ENCODE data around the gene CFAP410. TPM values are rescaled to one million over a fixed set of nuclear protein-coding genes. Genes with fewer than 3 reads are reported as not detected.
"Not testable (repeated sequence)": the region's sequence is repeated elsewhere in the genome, so short reads cannot be mapped to it uniquely, and the experiment has no call there.

The CFAP410 gene
- polyA plus RNA-seq, 3 donors: 14.8 to 18.7 (median 15.4) TPM

DNA sequence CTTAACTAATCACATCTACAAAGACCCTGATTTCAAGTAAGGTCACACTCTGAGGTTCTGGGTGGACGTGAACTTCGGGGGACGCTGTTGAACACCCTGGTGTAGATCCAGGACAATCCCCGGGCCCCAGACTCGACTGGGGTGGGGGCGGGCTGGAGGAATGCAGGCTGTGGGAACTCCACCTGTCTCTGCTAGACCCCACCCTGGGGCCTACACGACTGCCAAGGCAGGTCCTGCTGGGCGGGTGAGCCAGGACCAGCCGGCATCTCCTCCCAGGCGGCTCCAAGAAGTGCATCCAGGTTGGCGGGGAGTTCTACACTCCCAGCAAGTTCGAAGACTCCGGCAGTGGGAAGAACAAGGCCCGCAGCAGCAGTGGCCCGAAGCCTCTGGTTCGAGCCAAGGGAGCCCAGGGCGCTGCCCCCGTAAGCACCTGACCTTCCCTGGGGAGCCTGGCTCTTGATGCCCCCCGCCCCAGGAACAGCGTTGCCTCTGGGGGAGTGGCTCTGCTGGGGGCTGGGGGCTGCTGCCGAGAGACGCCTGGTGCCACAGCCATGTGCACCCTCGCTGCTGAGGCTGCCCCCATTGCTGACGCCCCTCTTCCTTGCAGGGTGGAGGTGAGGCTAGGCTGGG lies 49.7 kb downstream of the CFAP410 start:
- DNase-seq (ENCODE audit: low read depth in 3 of 3, low spot score in 2 of 3): no peak

DNA sequence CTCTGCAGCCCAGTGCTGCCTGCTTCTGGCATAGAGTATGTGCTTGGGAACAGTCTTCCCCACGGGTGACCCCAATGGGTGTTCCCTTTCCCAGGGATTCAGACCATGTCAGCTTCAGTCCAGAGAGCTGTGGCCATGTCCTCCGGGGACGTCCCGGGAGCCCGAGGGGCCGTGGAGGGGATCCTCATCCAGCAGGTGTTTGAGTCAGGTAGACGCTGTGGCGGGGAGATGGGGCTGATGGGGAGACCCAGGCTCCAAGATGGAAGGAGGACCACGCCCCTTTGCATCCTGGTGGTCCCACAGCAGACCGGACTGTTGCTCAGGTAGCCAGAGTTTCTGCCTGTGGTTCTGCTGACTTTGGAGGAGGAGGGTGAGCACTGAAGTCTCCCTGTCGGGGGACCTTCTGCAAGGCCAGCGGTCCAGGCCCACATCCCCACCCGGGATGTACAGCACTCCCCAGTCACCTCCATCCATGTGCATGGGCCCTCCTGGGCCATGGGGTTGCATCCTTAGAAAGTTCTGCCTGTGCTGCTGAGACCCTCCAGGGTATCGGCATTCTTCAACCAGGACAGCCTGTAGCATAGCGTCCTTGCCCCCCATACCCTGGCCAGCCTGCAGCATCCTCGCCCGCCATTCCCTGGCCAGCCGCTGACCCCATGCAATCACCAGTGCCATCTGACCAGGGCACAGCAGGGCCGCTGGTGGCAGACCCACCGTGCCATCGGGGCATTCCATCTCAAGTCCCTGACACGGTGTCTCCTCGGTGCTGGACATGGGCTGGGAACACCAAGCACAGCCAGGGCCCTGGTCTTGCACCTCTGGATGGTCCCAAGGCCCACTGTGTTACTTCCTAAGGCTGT lies 50.7 kb downstream of the CFAP410 start:
- DNase-seq (ENCODE audit: low read depth in 3 of 3, low spot score in 2 of 3): no peak

DNA sequence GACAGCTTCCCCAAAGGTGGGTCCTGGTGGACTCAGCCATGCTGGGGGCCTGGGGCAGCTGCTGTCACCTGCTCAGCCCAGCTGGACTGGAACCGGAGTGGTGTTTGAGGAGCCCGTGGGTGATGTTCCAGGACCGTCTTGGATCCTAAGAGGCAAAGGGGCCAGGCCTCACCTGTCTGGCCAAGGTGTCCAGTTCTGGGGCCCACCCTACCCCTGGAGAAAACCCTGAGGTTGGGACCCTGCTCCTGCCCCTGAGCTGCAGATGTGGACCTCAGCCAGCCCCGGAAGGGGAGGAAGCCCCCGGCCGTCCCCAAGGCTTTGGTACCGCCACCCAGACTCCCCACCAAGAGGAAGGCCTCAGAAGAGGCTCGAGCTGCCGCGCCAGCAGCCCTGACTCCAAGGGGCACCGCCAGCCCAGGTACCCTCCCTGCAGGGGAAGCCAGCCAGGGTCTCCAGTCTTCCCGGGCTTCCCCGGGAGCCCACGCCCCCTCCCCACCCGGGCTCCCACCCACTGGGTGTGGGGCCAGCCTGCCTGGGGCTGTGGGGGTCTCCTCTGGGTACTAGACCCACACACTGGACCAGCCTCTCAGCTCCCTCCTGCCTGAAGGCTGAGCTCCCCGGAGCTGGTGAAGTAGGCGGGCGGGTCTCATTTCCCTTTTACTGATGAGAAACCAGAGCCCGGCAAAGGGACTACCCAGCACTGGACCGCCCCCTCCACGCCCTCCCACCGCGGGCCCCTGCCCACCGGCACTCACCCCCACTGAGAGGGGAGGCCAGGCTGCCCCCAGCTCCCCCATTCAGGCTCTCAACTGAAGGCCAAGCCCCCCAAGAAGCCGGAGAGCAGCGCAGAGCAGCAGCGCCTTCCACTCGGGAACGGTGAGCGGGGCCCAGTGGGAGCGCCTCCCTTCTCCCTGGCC lies 52.2 kb downstream of the CFAP410 start:
- no peak for DNase-seq (ENCODE audit: low read depth in 3 of 3, low spot score in 2 of 3)

DNA sequence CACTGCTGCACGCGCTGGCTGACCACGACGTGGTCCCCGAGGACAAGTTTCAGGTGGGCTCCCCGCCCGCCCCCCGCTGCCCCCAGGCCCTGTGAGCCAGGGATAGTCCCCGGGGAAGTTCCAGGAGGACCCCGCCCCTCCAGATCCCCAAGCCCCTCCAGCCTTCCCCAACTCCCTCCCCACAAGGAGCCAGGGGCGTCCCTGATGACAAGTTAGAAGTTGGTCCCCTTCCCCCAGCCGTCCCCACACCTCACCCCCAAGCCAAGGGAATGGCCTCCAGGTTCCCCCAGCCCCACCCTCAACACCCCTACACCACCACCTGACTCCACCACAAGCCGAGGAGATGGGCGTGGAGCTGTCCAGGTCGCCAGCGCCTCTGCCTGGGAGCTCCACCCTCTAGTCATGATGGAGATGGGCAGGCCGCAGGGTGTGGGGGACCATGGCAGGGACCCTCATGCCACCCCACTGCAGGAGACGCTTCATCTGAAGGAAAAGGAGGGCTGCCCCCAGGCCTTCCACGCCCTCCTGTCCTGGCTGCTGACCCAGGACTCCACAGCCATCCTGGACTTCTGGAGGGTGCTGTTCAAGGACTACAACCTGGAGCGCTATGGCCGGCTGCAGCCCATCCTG lies 53.0 kb downstream of the CFAP410 start:
- DNase-seq (ENCODE audit: low read depth in 3 of 3, low spot score in 2 of 3): no peak

DNA sequence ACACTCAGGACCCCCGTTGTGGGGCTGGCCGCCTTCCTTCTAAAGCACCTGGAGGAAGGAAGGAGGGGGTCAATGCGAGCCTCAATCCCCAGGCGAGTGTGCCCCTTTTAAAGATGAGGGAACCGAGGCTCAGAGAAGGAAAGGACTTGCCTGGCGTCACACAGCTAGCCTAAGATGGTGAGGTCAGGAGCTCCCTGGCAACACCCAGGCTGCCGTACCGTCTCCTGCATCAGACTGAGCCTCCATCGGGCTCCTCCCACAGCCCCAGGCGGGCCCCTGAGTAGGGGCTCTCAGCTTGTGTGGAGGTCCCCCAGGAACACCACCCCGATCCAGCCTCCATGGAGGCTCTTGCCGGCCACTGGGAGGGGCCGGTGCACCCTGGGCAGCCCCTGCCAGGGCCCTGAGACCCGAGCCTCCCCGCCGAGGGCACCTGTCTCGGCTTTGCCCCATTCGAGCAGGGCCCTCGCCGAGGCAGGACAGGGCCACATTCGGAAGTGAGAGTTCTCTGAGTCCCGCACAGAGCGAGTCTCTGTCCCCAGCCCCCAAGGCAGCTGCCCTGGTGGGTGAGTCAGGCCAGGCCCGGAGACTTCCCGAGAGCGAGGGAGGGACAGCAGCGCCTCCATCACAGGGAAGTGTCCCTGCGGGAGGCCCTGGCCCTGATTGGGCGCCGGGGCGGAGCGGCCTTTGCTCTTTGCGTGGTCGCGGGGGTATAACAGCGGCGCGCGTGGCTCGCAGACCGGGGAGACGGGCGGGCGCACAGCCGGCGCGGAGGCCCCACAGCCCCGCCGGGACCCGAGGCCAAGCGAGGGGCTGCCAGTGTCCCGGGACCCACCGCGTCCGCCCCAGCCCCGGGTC lies 53.8 kb downstream of the CFAP410 start, which contains the start of gene AIRE:
Gene AIRE (plus strand): TSS at position 739 of the 855 bp plus-strand sequence. CDS start 131 bp downstream, outside the sequence.
- DNase-seq (ENCODE audit: low read depth in 3 of 3, low spot score in 2 of 3): no peak

DNA sequence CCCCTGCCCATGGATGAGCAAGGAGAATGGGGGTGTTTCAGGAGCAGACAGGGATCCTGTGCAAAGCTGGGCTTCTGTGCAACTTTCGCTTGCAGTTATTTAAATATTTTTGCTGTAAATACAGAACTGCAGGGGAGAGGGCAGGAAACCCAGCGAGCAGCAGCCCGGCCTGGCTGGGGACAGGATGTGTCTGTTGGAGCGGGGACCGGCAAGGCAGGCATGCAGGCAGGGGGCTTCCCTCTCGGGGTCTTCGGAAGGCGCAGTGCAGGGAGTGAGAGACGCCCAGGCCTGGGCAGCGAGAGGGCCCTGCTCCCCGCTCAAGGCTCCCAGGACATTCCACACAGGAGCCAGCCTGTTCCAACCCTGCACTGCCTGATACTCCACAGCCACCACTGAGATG lies 55.2 kb downstream of the CFAP410 start:
- DNase-seq (ENCODE audit: low read depth in 3 of 3, low spot score in 2 of 3): no peak

DNA sequence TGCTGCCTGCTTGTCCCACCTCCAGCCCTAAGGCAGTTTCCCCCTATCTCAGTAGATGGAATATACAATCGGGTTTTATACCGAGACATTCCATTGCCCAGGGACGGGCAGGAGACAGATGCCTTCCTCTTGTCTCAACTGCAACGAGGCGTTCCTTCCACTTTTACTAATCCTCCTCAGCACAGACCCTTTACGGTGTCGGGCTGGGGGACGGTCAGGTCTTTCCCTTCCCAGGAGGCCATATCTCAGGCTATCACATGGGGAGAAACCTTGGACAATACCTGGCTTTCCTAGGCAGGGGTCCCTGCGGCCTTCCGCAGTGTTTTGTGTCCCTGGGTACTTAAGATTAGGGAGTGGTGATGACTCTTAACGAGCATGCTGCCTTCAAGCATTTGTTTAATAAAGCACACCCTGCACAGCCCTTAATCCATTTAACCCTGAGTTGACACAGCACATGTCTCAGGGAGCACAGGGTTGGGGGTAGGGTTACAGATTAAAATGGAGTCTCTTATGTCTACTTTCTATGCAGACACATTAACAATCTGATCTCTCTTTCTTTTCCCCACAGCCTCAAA lies 55.9 kb downstream of the CFAP410 start:
- not testable (repeated sequence) for DNase-seq (ENCODE audit: low read depth in 3 of 3, low spot score in 2 of 3)

DNA sequence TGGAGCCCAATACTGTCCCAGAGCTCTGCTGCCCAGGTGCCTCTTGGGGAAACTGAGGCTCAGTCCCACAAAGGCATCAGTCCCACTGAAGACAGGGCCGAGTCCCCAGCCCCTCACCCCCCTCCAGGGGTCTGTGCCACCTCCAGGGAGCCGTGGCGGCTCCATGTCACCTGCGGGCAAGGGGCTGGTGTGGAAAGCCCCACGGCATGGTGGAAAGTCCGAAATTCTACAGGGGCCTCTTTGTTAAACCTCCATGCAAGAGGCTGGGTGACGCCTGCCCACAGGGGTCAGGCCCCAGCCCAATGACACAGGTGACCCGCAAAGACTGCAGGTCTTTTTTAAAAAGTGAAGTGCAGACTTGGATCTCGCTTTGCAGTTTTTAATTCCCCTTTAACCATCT lies 56.8 kb downstream of the CFAP410 start:
- no peak for DNase-seq (ENCODE audit: low read depth in 3 of 3, low spot score in 2 of 3)

DNA sequence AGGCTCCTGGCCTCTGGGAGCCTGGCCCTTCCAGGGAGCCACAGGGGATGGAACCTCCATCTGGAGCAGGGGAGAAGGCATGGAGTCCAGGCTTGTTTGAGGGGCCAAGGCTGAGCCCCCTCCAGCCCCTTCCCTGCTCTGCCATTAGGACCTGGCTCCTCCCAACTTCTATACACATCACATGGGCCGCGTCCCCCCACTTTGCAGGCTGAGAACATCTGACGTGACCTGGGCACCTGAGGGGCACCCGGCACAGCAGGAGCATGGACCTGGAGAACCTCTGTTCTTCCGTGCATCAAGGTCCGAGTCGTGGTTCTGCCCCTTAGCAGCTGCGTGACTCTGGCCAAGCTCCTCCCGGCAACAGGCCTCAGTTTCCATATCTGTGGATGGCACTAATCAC lies 57.4 kb downstream of the CFAP410 start:
- no peak for DNase-seq (ENCODE audit: low read depth in 3 of 3, low spot score in 2 of 3)

DNA sequence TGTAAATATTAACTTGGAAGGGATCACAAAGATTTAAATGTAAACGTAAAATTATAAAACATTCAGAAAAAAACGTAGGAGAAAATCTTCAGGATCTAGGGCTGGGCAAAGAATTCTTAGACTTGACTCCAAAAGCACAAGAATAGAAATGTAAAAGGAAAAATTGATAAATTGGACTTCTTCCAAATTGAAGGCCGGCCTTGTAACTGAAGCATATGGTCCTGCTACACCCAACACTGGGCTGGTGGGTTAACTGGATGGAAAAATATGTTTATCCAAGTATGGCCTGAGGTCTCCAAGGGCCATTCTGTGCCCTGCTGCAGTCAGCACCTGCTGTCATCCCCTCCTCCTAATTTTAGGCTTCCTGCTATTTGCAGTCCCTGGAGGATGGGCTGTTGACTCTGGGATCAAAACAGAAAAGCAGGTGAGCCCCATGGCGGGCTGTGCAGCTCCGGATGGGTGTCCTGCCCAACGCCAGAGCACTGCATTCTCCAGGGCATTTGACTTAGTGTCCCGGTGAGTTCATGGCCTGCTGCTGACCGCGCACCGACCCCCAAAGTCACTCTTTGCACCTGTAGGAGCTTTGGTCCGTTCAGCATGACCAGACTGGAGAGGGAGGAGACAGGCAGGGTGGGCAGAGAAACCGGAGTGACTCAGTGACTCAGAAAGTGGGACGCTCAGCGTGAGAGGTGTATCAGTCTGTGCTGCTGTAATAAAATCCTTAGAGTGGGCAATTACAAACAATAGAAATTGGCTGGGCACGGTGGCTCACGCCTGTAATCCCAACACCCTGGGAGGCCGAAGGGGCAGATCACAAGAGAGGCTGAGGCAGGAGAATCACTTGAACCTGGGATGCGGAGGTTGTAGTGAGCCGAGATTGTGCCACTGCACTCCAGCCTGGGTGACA lies 59.6 kb downstream of the CFAP410 start:
- no peak for DNase-seq (ENCODE audit: low read depth in 3 of 3, low spot score in 2 of 3)

Other genes with a start within 250 kb of the CFAP410 start
- 1 to 10 TPM; 4.2 to 8.5 (median 5.8) TPM for gene PWP2, start 232.0 kb downstream of the CFAP410 start, polyA plus RNA-seq (ENCODE audit: insufficient read length in 3 of 3)
- gene GATD3, start 205.7 kb downstream of the CFAP410 start, polyA plus RNA-seq (ENCODE audit: insufficient read length in 3 of 3): 10 to 100 TPM; 39.1 to 52.3 (median 42.7) TPM
- 10 to 100 TPM in 1 of 3 donors, 1 to 10 TPM in 2; 6.1 to 13.2 (median 6.9) TPM for gene ICOSLG, start 98.4 kb downstream of the CFAP410 start, polyA plus RNA-seq (ENCODE audit: insufficient read length in 3 of 3)
- gene DNMT3L, start 77.5 kb downstream of the CFAP410 start, polyA plus RNA-seq (ENCODE audit: insufficient read length in 3 of 3): not detected
- gene AIRE, start 53.5 kb downstream of the CFAP410 start, polyA plus RNA-seq (ENCODE audit: insufficient read length in 3 of 3): under 1 TPM; 0.24 to 0.37 (median 0.32) TPM
- 100 to 1,000 TPM in 2 of 3 donors, 10 to 100 TPM in 1; 96.8 to 128 (median 105) TPM for gene PFKL, start 39.3 kb downstream of the CFAP410 start, polyA plus RNA-seq (ENCODE audit: insufficient read length in 3 of 3)
- 1 to 10 TPM in 1 of 3 donors, under 1 TPM in 2; 0.75 to 1.1 (median 0.82) TPM for gene TRPM2, start 14.2 kb upstream of the CFAP410 start, polyA plus RNA-seq (ENCODE audit: insufficient read length in 3 of 3)
- 1 to 10 TPM; 3.8 to 4.5 (median 4.2) TPM for gene LRRC3, start 116.1 kb upstream of the CFAP410 start, polyA plus RNA-seq (ENCODE audit: insufficient read length in 3 of 3)
- gene KRTAP10-1, start 200.8 kb upstream of the CFAP410 start, polyA plus RNA-seq (ENCODE audit: insufficient read length in 3 of 3): not detected
- gene KRTAP10-2, start 212.1 kb upstream of the CFAP410 start, polyA plus RNA-seq (ENCODE audit: insufficient read length in 3 of 3): not detected
- not detected for gene KRTAP10-3, start 219.4 kb upstream of the CFAP410 start, polyA plus RNA-seq (ENCODE audit: insufficient read length in 3 of 3)
- gene KRTAP10-4, start 234.3 kb upstream of the CFAP410 start, polyA plus RNA-seq (ENCODE audit: insufficient read length in 3 of 3): not detected
- not detected for gene KRTAP10-5, start 241.2 kb upstream of the CFAP410 start, polyA plus RNA-seq (ENCODE audit: insufficient read length in 3 of 3)

All from right renal cortex interstitium (tissue), 3 donors.